Loucy (cell line): ENCODE data around the gene BAZ1A.

Experiments
- CTCF ChIP-seq: fragments of 200-600 bp; sonication (generic); conservative IDR thresholded peaks from 2 replicates; pipeline ENCODE4 v1.5.1; 2014; ENCODE audit warnings: mild to moderate bottlenecking, antibody characterized with exemption, low read length
- EZH2phosphoT487 ChIP-seq: fragments of 200-600 bp; IDR thresholded peaks from 2 replicates; pipeline ENCODE4 v1.6.1; 2018; ENCODE audit warnings: antibody characterized with exemption, mild to moderate bottlenecking, moderate library complexity, borderline replicate concordance

GRCh38 chr14:34722723-34723545 is 152.2 kb downstream of the BAZ1A start:
- TF ChIP-seq CTCF (peak; percentile 90), EZH2phosphoT487 (no peak)
